Middle frontal gyrus (tissue), 1 donor: Measurements from ENCODE around the gene ARHGAP42.

Experiments used
- DNase-seq: peaks from one replicate; pipeline ENCODE4 v3.0.0-alpha.2; 2015; ENCODE audit warnings: low spot score; ENCODE audit errors: extremely low spot score

The ARHGAP42 gene

GRCh38 chr11:100830978-100831732 lies 144.1 kb downstream of the ARHGAP42 start:
- DNase-seq: no peak

GRCh38 chr11:100831929-100832494 lies 144.9 kb downstream of the ARHGAP42 start:
- no peak for DNase-seq

DNA sequence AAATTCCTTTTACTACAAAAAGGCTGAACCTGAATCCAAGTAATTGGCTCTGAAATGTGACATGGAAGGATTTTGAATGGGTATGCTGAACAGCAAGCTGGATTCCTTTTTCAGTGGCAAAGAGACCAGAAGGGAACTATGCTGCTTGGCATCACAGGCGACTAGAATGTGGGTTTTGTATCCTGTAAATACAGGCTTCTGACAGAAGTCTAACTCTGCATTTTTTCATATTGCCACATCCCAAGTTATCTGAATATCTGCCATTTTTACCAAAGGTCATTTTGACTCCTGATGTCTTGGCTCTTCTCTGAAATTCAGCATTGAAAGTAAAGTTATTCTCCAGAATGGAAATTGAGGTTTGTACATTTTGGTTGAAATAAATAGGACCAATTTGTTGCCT lies 145.7 kb downstream of the ARHGAP42 start:
- DNase-seq: no peak

DNA sequence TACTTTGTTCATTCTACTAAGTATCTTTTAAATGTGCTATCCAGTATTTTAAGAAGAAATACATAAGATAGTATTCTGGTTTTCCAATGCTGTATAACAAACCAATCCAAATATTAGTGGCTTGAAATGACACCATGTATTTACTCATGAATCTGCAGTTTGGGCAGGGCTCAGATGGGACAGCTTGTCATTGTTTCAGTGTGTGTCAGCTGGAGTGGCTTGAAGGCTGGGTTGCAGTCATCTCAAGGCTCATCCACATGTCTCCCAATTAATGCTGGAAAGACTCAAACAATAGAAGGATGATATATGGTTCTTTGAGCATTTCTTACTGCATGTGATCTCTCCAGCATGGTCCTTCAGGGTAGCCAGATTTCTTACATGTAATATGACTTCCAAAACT lies 146.2 kb downstream of the ARHGAP42 start:
- DNase-seq: no peak

- DNase-seq: no peak
Observed at GRCh38 chr11:100835854-100836253, 148.8 kb downstream of the ARHGAP42 start.

GRCh38 chr11:100837311-100837710 lies 150.2 kb downstream of the ARHGAP42 start:
- DNase-seq: no peak

GRCh38 chr11:100841711-100842407 lies 154.8 kb downstream of the ARHGAP42 start:
- DNase-seq: no peak

DNA sequence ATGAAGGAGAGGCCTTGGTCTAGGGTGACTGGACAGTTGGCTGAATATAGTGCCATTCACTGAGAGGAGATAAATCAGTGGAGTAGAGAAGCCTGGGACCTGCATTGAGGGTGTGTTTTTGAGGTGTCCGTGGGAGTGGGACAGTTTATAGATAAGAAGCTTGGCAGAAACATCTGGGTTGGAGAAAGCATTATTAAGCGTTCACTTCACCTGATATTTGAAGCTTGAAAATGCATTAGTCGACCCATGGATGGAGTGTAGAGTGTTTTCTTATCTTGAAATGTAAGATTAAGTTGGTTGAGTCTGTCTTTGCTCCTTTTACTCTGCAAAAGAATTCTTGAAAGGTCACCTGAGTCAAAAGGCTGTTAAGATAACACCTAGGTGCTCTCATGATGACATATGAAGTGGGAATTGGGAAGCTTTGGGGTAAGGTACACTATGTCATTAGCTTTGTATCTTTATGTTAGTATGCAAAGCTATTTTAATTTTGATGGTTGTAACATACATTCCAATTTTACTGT lies 160.7 kb downstream of the ARHGAP42 start:
- DNase-seq: no peak

- no peak for DNase-seq
Observed at GRCh38 chr11:100849009-100849900, 162.2 kb downstream of the ARHGAP42 start.

GRCh38 chr11:100849901-100850235 lies 162.8 kb downstream of the ARHGAP42 start:
- no peak for DNase-seq

GRCh38 chr11:100851147-100851546 lies 164.1 kb downstream of the ARHGAP42 start:
- no peak for DNase-seq

DNA sequence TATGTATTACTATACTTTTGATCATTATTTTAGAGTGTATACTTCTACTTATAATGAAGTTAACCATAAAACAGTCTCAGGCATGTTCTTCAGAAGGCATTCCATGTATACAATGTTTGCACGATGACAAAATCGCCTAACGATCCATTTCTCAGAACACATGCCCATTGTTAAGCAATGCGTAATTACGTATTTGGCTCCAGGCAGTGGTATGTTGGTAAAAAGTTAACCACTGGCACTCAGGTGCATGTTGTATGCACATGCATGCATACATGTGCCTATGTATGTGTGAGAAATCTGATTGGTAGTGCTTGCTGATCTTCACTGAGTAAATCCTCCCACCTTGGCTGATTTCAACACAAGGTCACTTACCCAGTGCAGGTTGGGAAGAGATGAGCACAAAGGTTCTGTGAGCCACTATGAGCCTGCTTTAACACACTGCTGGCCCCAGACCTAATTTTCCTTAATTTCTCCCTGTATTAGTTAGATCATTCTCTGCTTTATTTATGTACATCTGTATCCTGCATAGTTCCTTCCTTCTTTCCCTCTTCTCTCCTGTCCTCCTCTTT lies 164.6 kb downstream of the ARHGAP42 start:
- DNase-seq: no peak

DNA sequence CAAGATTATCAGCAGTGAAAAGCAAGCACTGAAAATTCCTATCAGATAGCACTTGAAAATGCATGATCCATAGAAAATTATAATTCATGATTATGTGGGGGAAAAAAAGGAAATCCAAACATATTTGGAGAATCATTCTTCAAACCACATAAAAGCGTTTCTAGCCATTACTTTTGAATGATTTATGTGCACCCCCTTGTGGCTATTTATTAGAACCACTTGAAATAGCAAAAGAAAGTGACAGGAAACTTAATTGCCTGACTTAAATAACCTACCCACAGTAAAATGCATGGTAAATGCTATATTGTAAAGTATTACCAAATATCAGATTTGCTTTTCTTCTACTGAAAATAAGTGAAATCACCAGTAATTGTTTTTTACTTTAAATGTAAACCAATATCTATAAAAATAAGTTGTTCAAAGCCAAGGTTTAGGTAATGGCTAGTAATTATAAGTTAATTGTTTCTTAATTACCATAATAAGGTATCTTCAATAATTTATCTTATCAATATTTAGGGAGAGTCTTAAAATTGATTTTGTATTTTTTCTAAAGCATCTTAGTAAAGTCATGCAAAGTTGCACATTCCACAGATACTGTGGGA lies 168.5 kb downstream of the ARHGAP42 start:
- DNase-seq: peak; percentile 20

GRCh38 chr11:100857236-100858005 lies 170.3 kb downstream of the ARHGAP42 start:
- no peak for DNase-seq

- DNase-seq: no peak
Observed at GRCh38 chr11:100860318-100861155, 173.4 kb downstream of the ARHGAP42 start.

GRCh38 chr11:100861212-100861611 lies 174.1 kb downstream of the ARHGAP42 start:
- no peak for DNase-seq

GRCh38 chr11:100863080-100863581 lies 176.0 kb downstream of the ARHGAP42 start:
- no peak for DNase-seq

DNA sequence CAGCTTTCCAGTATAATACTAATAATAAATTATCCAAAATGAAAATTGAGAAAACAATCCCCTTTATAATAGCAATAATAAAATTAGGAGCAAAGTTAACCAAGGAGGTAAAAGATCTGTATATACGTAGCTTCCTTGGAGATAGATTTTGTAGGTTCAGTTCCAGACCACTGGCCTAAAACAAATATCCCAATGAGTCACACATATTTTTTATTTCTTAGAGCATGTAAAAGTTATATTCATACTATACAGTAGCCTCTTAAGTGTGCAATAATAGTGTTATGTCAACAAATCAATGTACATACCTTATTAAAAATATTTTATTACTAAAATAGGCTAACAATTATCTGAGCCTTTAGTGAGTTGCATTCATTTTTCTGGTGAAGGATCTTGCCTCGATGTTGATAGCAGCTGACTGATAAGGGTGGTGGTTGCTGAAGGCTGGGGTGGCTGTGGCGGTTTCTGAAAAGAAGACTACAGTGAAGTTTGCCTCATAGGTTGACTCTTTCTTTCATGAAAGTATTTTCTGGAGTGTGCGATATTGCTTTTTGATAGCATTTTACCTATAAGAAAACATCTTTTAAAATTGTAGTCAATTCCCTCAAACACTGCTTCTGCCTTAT lies 178.5 kb downstream of the ARHGAP42 start:
- DNase-seq: no peak
